Measurements from ENCODE around the gene FAM168A.
"Not testable (repeated sequence)": the region's sequence is repeated elsewhere in the genome, so short reads cannot be mapped to it uniquely, and the experiment has no call there.

- TF ChIP-seq, protein P1, sequence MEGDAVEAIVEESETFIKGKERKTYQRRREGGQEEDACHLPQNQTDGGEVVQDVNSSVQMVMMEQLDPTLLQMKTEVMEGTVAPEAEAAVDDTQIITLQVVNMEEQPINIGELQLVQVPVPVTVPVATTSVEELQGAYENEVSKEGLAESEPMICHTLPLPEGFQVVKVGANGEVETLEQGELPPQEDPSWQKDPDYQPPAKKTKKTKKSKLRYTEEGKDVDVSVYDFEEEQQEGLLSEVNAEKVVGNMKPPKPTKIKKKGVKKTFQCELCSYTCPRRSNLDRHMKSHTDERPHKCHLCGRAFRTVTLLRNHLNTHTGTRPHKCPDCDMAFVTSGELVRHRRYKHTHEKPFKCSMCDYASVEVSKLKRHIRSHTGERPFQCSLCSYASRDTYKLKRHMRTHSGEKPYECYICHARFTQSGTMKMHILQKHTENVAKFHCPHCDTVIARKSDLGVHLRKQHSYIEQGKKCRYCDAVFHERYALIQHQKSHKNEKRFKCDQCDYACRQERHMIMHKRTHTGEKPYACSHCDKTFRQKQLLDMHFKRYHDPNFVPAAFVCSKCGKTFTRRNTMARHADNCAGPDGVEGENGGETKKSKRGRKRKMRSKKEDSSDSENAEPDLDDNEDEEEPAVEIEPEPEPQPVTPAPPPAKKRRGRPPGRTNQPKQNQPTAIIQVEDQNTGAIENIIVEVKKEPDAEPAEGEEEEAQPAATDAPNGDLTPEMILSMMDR (IDR thresholded peaks at IDR 0.05; ENCODE audit: insufficient read depth, low read length, poor library complexity, severe bottlenecking), result not testable (repeated sequence)
- not testable (repeated sequence) for TF ChIP-seq EZH2phosphoT487 (conservative IDR thresholded peaks at IDR 0.05; ENCODE audit: low read length)
Measured at GRCh38 chr11:73571982-73572381, 25.9 kb downstream of the FAM168A start.
